Gastrocnemius medialis (tissue), 4 donors: ENCODE data around the gene CCDC93. TPM values are rescaled to one million over a fixed set of nuclear protein-coding genes. Genes with fewer than 3 reads are reported as not detected.

Source experiments
- ATAC-seq, 2 donors: fragments of 150-250 bp; one replicate each; pipeline ENCODE4 v1.9.1; 2016
- DNase-seq, 2 donors: peaks; one replicate each; pipeline ENCODE4 v3.0.0-alpha.2; 2019
- H3K27ac ChIP-seq, 4 donors: fragments of 200-600 bp; sonication (generic); 1 replicate in 1 of 4; 2 replicates in 3 of 4; pipeline ENCODE4 v1.5.1; 2016 to 2018; ENCODE audit warnings: mild to moderate bottlenecking in 2 of 4, moderate library complexity in 1 of 4
- H3K27me3 ChIP-seq, 3 donors: fragments of 200-600 bp; sonication (generic) in 2 of 3; 1 replicate in 1 of 3; 2 replicates in 2 of 3; pipeline versions ENCODE4 v1.5.1 to v1.6.0; 2016 to 2019; ENCODE audit warnings: mild to moderate bottlenecking in 1 of 3, moderate library complexity in 1 of 3
- H3K36me3 ChIP-seq, 2 donors: fragments of 200-600 bp; sonication (generic) in 1 of 2; one replicate each; pipeline ENCODE4 v1.5.1; 2017 to 2018
- H3K4me1 ChIP-seq, 2 donors: fragments of 200-600 bp; sonication (generic) in 1 of 2; one replicate each; pipeline ENCODE4 v1.5.1; 2016 to 2017; ENCODE audit warnings: mild to moderate bottlenecking in 2 of 2
- H3K4me3 ChIP-seq, 4 donors: fragments of 200-600 bp; sonication (generic) in 3 of 4; 1 replicate in 1 of 4; 2 replicates in 3 of 4; pipeline ENCODE4 v1.5.1; 2016 to 2019; ENCODE audit warnings: mild to moderate bottlenecking in 2 of 4
- H3K9me3 ChIP-seq, 3 donors: fragments of 200-600 bp; sonication (generic) in 2 of 3; 1 replicate in 1 of 3; 2 replicates in 2 of 3; pipeline ENCODE4 v1.5.1; 2016 to 2019
- POLR2A ChIP-seq, 2 donors: fragments of 450-650 bp; IDR thresholded peaks; one replicate each; pipeline ENCODE4 v1.6.1; 2017; ENCODE audit warnings: antibody characterized with exemption in 2 of 2, mild to moderate bottlenecking in 2 of 2, moderate library complexity in 2 of 2
- in situ Hi-C, 4 donors: fragments of 200-750 bp; cut with MboI; loops; one replicate each; pipeline versions ENCODE4 v1.15.0 to v1.8.0; 2017; ENCODE audit warnings: low sequenced_read_pairs in 4 of 4
- intact Hi-C: fragments of 100-400 bp; cut with DNase I; formaldehyde crosslinking; loops from one replicate; pipeline ENCODE4 v1.15.1; 2023; ENCODE audit warnings: low total_unique reads
- total RNA-seq, 4 donors: library from RNA; depleted of rRNA; stranded (reverse); fragments of >200 nt; gene quantifications; one replicate each; pipeline versions ENCODE4 v1.1.0 to v1.2.3, GENCODE V29; 2016
- TF ChIP-seq, protein P1 (sequence below), 5 experiments: fragments of 450-650 bp in 3 of 5; fragments of 200-600 bp in 2 of 5; sonication (generic) in 2 of 5; IDR thresholded peaks in 4 of 5; conservative IDR thresholded peaks in 1 of 5; 1 replicate in 4 of 5; 2 replicates in 1 of 5; pipeline ENCODE4 v1.5.1; 2016 to 2019; ENCODE audit warnings: antibody characterized with exemption in 5 of 5, mild to moderate bottlenecking in 3 of 5, moderate library complexity in 3 of 5

The CCDC93 gene
- total RNA-seq, 4 donors from 2014 or later: 9.6 to 13.6 (median 12.8) TPM

DNA sequence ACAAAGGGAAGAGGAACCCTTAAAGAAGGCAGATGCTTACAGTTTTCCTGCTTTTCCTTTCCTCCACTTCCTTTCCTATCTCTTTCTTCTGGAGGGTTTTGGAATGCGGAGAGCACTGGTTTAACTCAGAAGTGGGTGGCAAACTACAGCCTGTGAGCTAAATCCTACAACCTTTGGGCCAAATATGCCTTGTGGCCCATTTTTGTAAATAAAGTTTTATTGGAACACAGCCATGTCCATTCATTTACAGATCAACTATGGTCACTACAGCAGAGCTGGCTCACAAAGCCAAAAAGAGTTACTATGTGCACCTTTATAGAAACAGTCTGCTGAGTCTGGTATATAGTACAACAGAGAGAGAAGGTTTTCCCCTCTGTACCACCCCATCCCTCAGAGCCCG lies 69.1 kb downstream of the CCDC93 start:
- TF ChIP-seq, protein P1, sequence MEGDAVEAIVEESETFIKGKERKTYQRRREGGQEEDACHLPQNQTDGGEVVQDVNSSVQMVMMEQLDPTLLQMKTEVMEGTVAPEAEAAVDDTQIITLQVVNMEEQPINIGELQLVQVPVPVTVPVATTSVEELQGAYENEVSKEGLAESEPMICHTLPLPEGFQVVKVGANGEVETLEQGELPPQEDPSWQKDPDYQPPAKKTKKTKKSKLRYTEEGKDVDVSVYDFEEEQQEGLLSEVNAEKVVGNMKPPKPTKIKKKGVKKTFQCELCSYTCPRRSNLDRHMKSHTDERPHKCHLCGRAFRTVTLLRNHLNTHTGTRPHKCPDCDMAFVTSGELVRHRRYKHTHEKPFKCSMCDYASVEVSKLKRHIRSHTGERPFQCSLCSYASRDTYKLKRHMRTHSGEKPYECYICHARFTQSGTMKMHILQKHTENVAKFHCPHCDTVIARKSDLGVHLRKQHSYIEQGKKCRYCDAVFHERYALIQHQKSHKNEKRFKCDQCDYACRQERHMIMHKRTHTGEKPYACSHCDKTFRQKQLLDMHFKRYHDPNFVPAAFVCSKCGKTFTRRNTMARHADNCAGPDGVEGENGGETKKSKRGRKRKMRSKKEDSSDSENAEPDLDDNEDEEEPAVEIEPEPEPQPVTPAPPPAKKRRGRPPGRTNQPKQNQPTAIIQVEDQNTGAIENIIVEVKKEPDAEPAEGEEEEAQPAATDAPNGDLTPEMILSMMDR (IDR thresholded peaks at IDR 0.05 in 4 of 5, conservative IDR thresholded peaks at IDR 0.05 in 1 of 5): no peak
- no peak for TF ChIP-seq POLR2A (IDR thresholded peaks at IDR 0.05)
- peaks cover 0 to 7% of the 10 kb centered on the region in 2 donors for H3K4me1 ChIP-seq
- intact Hi-C loops (no loop called here), in situ Hi-C loops (no loop called here)
- H3K27me3 ChIP-seq: no peaks in the 10 kb centered on the region
- H3K27ac ChIP-seq: no peak overlapping the region
- H3K36me3 ChIP-seq: peaks cover 5 to 86% of the 10 kb centered on the region in 2 donors
- ATAC-seq: no peak
- no peaks in the 10 kb centered on the region for H3K9me3 ChIP-seq
- DNase-seq: no peak
- H3K4me3 ChIP-seq: no peak overlapping the region

DNA sequence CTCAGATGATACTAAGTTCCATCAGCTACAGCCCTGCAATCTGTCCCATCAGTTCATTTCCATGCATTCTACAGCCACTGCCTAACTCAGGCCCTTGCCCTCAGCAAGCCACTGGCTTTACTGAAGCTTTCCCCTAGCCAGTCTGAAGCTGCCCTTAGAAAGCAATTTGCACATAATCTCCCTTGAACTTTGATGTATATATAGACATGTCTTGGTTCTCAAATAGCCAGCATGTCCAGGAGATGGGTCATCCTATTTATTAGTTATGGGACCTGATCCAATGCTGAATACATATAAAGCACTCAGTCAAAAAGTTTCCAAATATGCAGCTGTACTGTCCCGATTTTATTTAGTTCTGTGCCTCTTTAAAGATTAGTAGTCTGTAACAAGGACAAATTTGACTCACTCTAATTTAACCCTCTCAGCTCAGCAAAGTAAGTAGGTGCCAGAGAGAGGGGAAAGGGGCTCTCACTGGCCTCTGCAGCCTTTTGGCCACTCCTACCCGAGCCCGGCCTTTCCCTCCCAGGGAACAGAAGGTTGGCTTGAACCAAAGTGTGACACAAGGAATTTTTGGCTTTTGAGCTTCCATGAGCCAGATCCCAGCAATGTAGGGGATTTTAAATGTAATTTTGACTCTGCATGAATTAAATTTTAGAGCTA lies 70.7 kb downstream of the CCDC93 start:
- TF ChIP-seq, protein P1 (IDR thresholded peaks at IDR 0.05 in 4 of 5, conservative IDR thresholded peaks at IDR 0.05 in 1 of 5): no peak
- no peak for TF ChIP-seq POLR2A (IDR thresholded peaks at IDR 0.05)
- no peaks in the 10 kb centered on the region for H3K27me3 ChIP-seq
- ATAC-seq (no peak), DNase-seq (no peak)
- H3K9me3 ChIP-seq: no peaks in the 10 kb centered on the region
- in situ Hi-C loops (no loop called here), intact Hi-C loops (no loop called here)
- peaks cover 0 to 7% of the 10 kb centered on the region in 2 donors for H3K4me1 ChIP-seq
- no peak overlapping the region for H3K4me3 ChIP-seq
- H3K27ac ChIP-seq: no peak overlapping the region
- peaks cover 0 to 88% of the 10 kb centered on the region in 2 donors for H3K36me3 ChIP-seq

DNA sequence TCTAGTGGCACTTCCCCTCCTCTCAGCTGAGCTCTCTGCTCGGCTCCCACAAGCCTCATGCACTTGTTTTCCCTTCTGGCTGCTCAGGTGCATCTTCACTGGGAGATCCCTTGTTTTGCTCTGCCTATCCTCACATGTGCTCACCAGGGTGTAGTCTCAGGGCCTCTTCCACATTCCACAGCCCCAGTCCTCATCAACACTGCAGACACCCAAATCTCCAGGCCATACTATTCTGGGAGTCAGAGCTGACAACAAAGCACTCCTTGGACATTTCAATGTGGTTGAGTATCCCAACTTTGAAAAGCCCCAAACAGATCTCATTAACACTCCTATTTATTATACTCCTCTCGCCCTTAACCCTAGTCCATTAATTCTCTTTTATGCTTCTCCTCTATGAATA lies 71.3 kb downstream of the CCDC93 start:
- intact Hi-C loops (no loop called here), in situ Hi-C loops (no loop called here)
- Histone ChIP-seq H3K4me3 (no peak overlapping the region), H3K36me3 (peaks cover 0 to 89% of the 10 kb centered on the region in 2 donors), H3K4me1 (peaks cover 0 to 9% of the 10 kb centered on the region in 2 donors), H3K27ac (no peak overlapping the region), H3K9me3 (no peaks in the 10 kb centered on the region), H3K27me3 (no peaks in the 10 kb centered on the region)
- no peak for DNase-seq
- no peak for TF ChIP-seq POLR2A (IDR thresholded peaks at IDR 0.05)
- TF ChIP-seq, protein P1 (IDR thresholded peaks at IDR 0.05 in 4 of 5, conservative IDR thresholded peaks at IDR 0.05 in 1 of 5): no peak
- no peak for ATAC-seq

DNA sequence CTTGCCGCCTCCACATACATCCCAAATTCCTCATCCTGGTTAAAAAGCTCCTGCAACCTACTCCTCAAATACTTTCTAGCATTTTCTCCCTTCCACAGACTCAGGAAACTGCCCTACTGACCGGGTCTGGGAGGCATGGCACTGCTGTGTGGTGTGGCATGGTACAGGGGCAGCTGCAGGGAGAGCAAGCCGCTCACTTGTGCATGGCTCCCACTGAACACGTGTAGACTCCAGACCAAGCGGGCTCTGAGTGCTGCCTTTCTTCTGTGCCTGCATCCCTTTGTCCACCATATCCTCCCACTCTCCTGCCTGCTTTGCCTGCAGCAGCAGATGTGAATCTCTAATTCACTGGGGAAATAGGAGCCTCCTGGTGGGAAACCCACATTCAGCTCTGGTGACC lies 72.2 kb downstream of the CCDC93 start:
- peaks cover 0 to 82% of the 10 kb centered on the region in 2 donors for H3K36me3 ChIP-seq
- H3K27me3 ChIP-seq: no peaks in the 10 kb centered on the region
- H3K9me3 ChIP-seq: no peaks in the 10 kb centered on the region
- H3K27ac ChIP-seq: no peak overlapping the region
- H3K4me1 ChIP-seq: peaks cover 7 to 17% of the 10 kb centered on the region in 2 donors
- TF ChIP-seq, protein P1 (IDR thresholded peaks at IDR 0.05 in 4 of 5, conservative IDR thresholded peaks at IDR 0.05 in 1 of 5): no peak
- no peak for TF ChIP-seq POLR2A (IDR thresholded peaks at IDR 0.05)
- DNase-seq (no peak), ATAC-seq (no peak)
- in situ Hi-C loops: no loop called here
- intact Hi-C loops: no loop called here
- H3K4me3 ChIP-seq: no peak overlapping the region

DNA sequence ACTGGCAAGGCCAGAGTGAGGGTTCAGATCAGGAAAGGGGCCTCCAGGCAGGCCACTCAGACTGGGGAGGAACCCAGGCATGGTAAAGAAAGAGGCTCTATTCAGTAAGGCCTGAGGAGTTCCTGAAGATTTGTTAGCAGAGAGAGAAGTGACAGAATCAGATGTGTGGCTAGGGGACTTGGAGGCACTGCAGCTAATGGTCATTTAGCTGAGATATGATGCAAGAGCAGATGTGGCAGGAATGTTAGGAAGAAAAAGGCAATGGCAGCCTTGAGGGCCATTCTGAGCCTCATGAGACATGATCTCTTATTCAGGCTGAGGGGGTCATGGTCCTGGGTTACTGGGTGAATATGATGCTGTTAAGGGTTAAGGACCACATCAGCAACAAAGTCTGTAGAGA lies 73.4 kb downstream of the CCDC93 start:
- Histone ChIP-seq H3K27me3 (no peaks in the 10 kb centered on the region), H3K9me3 (no peaks in the 10 kb centered on the region), H3K4me3 (no peak overlapping the region), H3K4me1 (peaks cover 20 to 30% of the 10 kb centered on the region in 2 donors), H3K36me3 (peaks cover 0 to 72% of the 10 kb centered on the region in 2 donors), H3K27ac (no peak overlapping the region)
- no peak for DNase-seq
- intact Hi-C loops: no loop called here
- TF ChIP-seq, protein P1 (IDR thresholded peaks at IDR 0.05 in 4 of 5, conservative IDR thresholded peaks at IDR 0.05 in 1 of 5): no peak
- no peak for TF ChIP-seq POLR2A (IDR thresholded peaks at IDR 0.05)
- in situ Hi-C loops: no loop called here
- no peak for ATAC-seq
